GM20000 (cell line): Measurements from ENCODE around the gene CSTF2T.

Experiments
- DNase-seq: peaks from one replicate; pipeline ENCODE4 v3.0.0; 2012; ENCODE audit warnings: low spot score
- CTCF ChIP-seq: IDR thresholded peaks from 2 replicates; pipeline ENCODE4 v1.5.1; 2012; ENCODE audit warnings: mild to moderate bottlenecking, control low read depth; ENCODE audit errors: extremely low read depth, missing control alignments

CSTF2T gene

GRCh38 chr10:51649064-51649463 lies 50.3 kb downstream of the CSTF2T start:
- no peak for TF ChIP-seq CTCF
- DNase-seq, result no peak
